Activated CD4-positive, alpha-beta memory T cell treated with anti-CD3 and anti-CD28 coated beads for 36 hours (primary cell): Measurements from ENCODE around the gene FAM240B. TPM values are rescaled to one million over a fixed set of nuclear protein-coding genes. Genes with fewer than 3 reads are reported as not detected.

Source experiments
- CTCF ChIA-PET: fragments of 350-600 bp; sonication (Branson Sonifier 250); formaldehyde crosslinking; loops from one replicate; lab custom pipeline; 2021; ENCODE audit warnings: antibody characterized with exemption, inconsistent platforms; lab: Charles Lee
- POLR2A ChIA-PET: fragments of 350-600 bp; sonication (Branson Sonifier 250); formaldehyde crosslinking; loops from one replicate; lab custom pipeline; 2021; ENCODE audit warnings: antibody characterized with exemption; lab: Charles Lee
- DNase-seq: peaks from one replicate; pipeline ENCODE4 v3.0.0-alpha.2; 2020
- H3K27ac Mint-ChIP-seq: one replicate; pipeline ENCODE4 v1.8.0; 2021; ENCODE audit warnings: mixed read lengths
- H3K27me3 Mint-ChIP-seq: one replicate; pipeline ENCODE4 v1.8.0; 2021; ENCODE audit warnings: mixed read lengths
- H3K36me3 Mint-ChIP-seq: one replicate; pipeline ENCODE4 v1.8.0; 2021; ENCODE audit warnings: mixed read lengths
- H3K4me1 Mint-ChIP-seq: one replicate; pipeline ENCODE4 v1.8.0; 2021; ENCODE audit warnings: low read depth, mixed read lengths
- H3K4me3 Mint-ChIP-seq: one replicate; pipeline ENCODE4 v1.8.0; 2021; ENCODE audit warnings: mild to moderate bottlenecking, mixed read lengths
- H3K9me3 Mint-ChIP-seq: one replicate; pipeline ENCODE4 v1.8.0; 2021; ENCODE audit warnings: mixed read lengths
- intact Hi-C: fragments of 100-400 bp; cut with micrococcal nuclease; formaldehyde crosslinking; loops from one replicate; pipeline ENCODE4 v1.15.1; 2023
- total RNA-seq, 2 experiments: library from RNA; stranded (reverse); gene quantifications; one replicate each; pipeline ENCODE4 v1.2.3, GENCODE V29; 2021

FAM240B gene
- total RNA-seq, 2 experiments from 2014 or later, result not detected

DNA sequence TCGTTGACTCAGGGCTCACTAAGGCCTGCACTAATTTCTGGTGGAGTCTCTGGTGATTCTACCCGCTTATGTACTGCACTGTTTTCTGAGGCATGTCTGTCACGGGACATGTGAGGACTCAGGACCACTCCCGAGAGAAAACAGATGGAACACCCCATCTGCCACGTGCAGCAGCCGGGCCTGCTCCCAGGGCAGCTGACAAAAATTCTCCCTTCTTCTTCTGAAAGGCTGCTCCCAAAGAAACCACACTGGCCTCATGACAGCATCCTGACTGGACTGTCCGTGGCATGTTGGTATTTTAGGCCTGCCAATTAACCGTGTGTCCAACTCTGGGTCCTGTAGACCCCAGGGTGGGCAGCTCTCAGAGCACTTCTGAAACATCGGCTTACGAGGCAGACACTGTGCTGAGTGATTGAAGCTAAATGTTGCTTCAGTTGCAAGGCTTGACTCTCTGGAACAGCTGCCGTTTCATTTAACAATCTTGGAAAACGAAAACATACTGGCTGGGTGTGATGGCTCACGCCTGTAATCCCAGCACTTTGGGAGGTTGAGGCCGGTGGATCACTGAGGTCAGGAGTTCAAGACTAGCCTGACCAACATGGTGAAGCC lies 39.0 kb downstream of the FAM240B start:
- no peak for DNase-seq
- intact Hi-C loops, result no loop called here
- H3K4me3 Mint-ChIP-seq, result no peak overlapping the region
- POLR2A ChIA-PET, result no interaction called here
- H3K36me3 Mint-ChIP-seq, result no peaks in the 10 kb centered on the region
- CTCF ChIA-PET, result no interaction called here
- no peak overlapping the region for H3K27ac Mint-ChIP-seq
- no peaks in the 10 kb centered on the region for H3K4me1 Mint-ChIP-seq
- peaks cover 5% of the 10 kb centered on the region for H3K27me3 Mint-ChIP-seq
- H3K9me3 Mint-ChIP-seq, result no peaks in the 10 kb centered on the region

DNA sequence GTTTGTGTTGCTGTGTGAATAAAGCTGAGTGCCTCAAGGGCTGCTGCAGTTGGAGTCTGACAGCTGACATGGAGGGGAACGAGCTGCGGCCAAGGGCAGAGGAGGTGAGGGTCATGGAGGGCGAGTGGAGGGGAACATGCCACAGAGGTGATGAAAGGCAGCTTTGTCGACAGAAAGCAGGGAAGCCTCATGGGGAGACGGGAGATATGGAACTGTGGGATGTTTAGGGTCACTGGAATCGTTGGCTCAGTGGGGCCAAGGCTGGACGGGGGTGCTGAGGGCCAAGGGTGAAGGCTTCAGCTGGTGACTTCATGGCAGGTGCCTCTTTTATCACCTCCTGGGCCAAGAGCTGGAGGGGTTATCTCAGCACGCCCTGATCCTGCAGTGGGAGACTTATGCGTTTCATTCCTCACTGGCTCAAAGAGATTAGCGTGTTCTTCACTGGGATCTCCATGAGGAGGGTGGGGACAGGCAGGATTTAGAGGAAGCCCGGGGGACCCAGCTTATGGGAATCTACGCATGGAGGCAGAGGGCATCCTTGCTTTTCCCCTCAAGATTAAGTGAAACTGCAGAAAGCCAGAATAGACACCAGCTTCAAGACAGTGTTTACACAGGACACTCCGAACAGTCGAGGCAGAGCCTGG lies 42.2 kb downstream of the FAM240B start:
- DNase-seq, result no peak
- peaks cover 2% of the 10 kb centered on the region for H3K27me3 Mint-ChIP-seq
- ChIA-PET POLR2A (no interaction called here), CTCF (no interaction called here)
- H3K27ac Mint-ChIP-seq, result no peak overlapping the region
- H3K9me3 Mint-ChIP-seq, result no peaks in the 10 kb centered on the region
- H3K4me3 Mint-ChIP-seq, result no peak overlapping the region
- no peaks in the 10 kb centered on the region for H3K4me1 Mint-ChIP-seq
- no peaks in the 10 kb centered on the region for H3K36me3 Mint-ChIP-seq
- intact Hi-C loops, result no loop called here

GRCh38 chr9:38675831-38676230 lies 44.1 kb downstream of the FAM240B start:
- no peak overlapping the region for H3K27ac Mint-ChIP-seq
- CTCF ChIA-PET, result interaction anchor here (1.3 kb wide), 1 partner anchor 9 kb away, joined by 3 read pairs; no protein-coding TSS in a partner anchor
- DNase-seq, result no peak
- H3K9me3 Mint-ChIP-seq, result no peaks in the 10 kb centered on the region
- H3K36me3 Mint-ChIP-seq, result no peaks in the 10 kb centered on the region
- H3K4me1 Mint-ChIP-seq, result peaks cover 6% of the 10 kb centered on the region
- H3K4me3 Mint-ChIP-seq, result no peak overlapping the region
- intact Hi-C loops, result no loop called here
- POLR2A ChIA-PET, result no interaction called here
- peaks cover 2% of the 10 kb centered on the region for H3K27me3 Mint-ChIP-seq

GRCh38 chr9:38675211-38675610 lies 44.7 kb downstream of the FAM240B start:
- Mint-ChIP-seq H3K36me3 (no peaks in the 10 kb centered on the region), H3K27me3 (peaks cover 2% of the 10 kb centered on the region), H3K4me1 (peaks cover 6% of the 10 kb centered on the region), H3K27ac (no peak overlapping the region), H3K4me3 (no peak overlapping the region), H3K9me3 (no peaks in the 10 kb centered on the region)
- DNase-seq, result no peak
- intact Hi-C loops, result no loop called here
- ChIA-PET CTCF (interaction anchor here (1.3 kb wide), 1 partner anchor 10 kb away, joined by 3 read pairs; no protein-coding TSS in a partner anchor), POLR2A (no interaction called here)

DNA sequence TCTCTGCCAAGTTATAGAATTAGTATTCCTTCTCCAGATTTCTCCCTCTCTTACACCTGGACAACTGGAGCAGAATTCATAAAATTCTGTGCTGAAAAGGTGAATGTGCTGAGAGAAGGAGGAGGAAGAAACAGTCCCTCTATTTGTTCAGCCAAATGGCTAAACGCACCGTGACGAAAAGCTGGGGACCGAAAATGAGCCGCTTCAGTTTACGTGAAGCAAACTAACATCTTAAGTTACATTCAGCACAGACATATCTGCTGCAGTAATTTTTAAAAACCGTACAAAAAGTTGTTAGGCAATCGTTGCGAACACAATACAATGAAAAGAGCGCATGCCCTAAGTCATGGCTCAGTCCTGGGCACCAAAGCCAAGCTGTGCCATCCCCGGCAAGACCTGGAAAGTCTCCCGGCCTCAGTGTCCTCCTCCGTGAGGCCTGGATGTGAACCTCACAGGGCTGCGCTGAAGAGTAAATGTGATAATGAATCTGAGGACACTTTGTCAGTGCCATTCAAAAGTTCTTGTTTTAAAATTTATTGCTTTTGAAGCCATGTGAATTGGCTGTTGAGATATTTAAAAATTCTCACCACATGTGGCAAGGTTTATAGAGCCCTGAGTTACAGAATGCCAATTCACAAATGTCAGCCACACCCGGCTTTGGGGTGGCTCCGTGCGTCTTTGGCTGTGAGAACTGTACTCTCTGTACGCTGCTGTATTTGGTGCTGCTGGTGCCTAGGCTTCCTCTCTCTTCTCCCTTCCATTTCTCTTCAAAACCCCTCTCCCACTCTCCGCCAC lies 46.3 kb downstream of the FAM240B start:
- peaks cover 6% of the 10 kb centered on the region for H3K4me1 Mint-ChIP-seq
- no peak overlapping the region for H3K27ac Mint-ChIP-seq
- intact Hi-C loops, result no loop called here
- no peaks in the 10 kb centered on the region for H3K9me3 Mint-ChIP-seq
- H3K4me3 Mint-ChIP-seq, result no peak overlapping the region
- peaks cover 2% of the 10 kb centered on the region for H3K27me3 Mint-ChIP-seq
- ChIA-PET CTCF (interaction anchor here (1.4 kb wide), 1 partner anchor 256 kb away, joined by 3 read pairs; no protein-coding TSS in a partner anchor), POLR2A (no interaction called here)
- DNase-seq, result no peak
- no peaks in the 10 kb centered on the region for H3K36me3 Mint-ChIP-seq

DNA sequence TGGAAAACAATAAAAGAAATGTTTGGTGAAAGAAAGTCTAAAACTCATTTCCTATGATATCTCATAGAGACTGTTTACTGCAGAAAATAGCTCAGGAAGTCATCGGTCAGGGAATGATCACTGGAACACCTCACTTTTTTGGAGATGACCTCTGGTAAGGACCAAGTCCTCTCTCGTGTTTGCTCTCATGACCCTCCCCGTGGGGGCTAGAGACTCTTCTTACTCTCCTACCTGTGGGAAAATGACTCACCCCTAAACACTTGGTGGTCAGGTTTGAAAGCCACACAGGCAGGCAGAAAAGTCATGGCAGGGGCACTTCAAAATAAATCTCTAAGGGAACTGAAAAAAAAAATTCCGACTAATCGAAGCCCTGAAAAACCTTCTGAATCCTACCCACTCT lies 48.2 kb downstream of the FAM240B start:
- no peaks in the 10 kb centered on the region for H3K27me3 Mint-ChIP-seq
- intact Hi-C loops, result loop anchor here (1.0 kb wide), 1 partner anchor 50 kb away; no protein-coding TSS in a partner anchor
- POLR2A ChIA-PET, result no interaction called here
- no peak overlapping the region for H3K27ac Mint-ChIP-seq
- H3K36me3 Mint-ChIP-seq, result no peaks in the 10 kb centered on the region
- no peak overlapping the region for H3K4me3 Mint-ChIP-seq
- no peaks in the 10 kb centered on the region for H3K9me3 Mint-ChIP-seq
- CTCF ChIA-PET, result interaction anchor here (1.0 to 1.5 kb wide), 3 partner anchors 51 to 758 kb away, joined by 3 to 8 read pairs (median 5); partner anchors contain the start of gene ANKRD18A
- DNase-seq, result no peak
- peaks cover 6% of the 10 kb centered on the region for H3K4me1 Mint-ChIP-seq

- Mint-ChIP-seq H3K27ac (no peak overlapping the region), H3K36me3 (no peaks in the 10 kb centered on the region), H3K27me3 (no peaks in the 10 kb centered on the region), H3K9me3 (no peaks in the 10 kb centered on the region), H3K4me1 (peaks cover 6% of the 10 kb centered on the region), H3K4me3 (no peak overlapping the region)
- ChIA-PET POLR2A (no interaction called here), CTCF (interaction anchor here (1.5 kb wide), 1 partner anchor 51 kb away, joined by 5 read pairs; the partner anchor contains the start of gene ANKRD18A)
- no peak for DNase-seq
- intact Hi-C loops, result no loop called here
These were observed 48.6 kb downstream of the FAM240B start for GRCh38 chr9:38671372-38671731.

GRCh38 chr9:38670542-38671371 lies 49.2 kb downstream of the FAM240B start:
- CTCF ChIA-PET, result interaction anchor here (1.5 kb wide), 1 partner anchor 50 kb away, joined by 5 read pairs; the partner anchor contains the start of gene ANKRD18A
- POLR2A ChIA-PET, result no interaction called here
- Mint-ChIP-seq H3K4me1 (peaks cover 6% of the 10 kb centered on the region), H3K27me3 (peaks cover 2% of the 10 kb centered on the region), H3K27ac (no peak overlapping the region), H3K36me3 (no peaks in the 10 kb centered on the region), H3K4me3 (no peak overlapping the region), H3K9me3 (no peaks in the 10 kb centered on the region)
- no peak for DNase-seq
- intact Hi-C loops, result no loop called here

DNA sequence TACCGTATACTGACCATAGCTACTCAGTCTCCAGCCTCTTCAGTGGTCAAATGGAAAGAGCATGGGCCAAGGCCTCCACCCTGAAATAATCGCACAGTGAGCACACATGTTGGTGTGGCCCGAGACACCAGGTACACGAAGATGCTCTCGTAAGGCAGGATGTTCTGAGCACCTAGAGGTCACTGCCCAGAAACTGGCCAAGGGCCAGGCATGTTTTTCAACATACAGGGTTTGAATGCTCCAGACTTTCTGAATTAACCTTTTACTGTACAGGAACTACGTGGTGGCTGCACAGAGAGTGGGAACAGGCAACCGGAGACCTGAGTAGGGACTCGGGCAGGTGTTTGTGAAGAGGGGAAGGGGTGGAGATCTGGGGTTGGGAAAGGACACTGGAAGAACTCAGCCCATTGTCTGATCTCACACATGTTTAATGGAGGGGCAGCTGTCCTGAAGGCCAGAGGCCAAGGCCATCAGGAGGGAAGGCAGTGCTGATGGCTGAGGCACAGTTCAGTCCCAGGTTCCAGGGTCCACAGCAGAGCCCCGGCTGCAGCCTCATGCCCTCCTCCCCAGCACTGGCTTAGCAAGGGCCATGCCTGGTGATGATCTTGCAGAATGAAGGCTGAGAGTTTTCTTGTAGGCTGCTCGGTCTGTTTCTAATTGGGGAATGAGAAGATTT lies 51.0 kb downstream of the FAM240B start:
- intact Hi-C loops, result no loop called here
- Mint-ChIP-seq H3K4me1 (peaks cover 6% of the 10 kb centered on the region), H3K4me3 (no peak overlapping the region), H3K9me3 (no peaks in the 10 kb centered on the region), H3K36me3 (no peaks in the 10 kb centered on the region), H3K27me3 (peaks cover 4% of the 10 kb centered on the region), H3K27ac (no peak overlapping the region)
- CTCF ChIA-PET, result no interaction called here
- DNase-seq, result no peak
- POLR2A ChIA-PET, result no interaction called here

DNA sequence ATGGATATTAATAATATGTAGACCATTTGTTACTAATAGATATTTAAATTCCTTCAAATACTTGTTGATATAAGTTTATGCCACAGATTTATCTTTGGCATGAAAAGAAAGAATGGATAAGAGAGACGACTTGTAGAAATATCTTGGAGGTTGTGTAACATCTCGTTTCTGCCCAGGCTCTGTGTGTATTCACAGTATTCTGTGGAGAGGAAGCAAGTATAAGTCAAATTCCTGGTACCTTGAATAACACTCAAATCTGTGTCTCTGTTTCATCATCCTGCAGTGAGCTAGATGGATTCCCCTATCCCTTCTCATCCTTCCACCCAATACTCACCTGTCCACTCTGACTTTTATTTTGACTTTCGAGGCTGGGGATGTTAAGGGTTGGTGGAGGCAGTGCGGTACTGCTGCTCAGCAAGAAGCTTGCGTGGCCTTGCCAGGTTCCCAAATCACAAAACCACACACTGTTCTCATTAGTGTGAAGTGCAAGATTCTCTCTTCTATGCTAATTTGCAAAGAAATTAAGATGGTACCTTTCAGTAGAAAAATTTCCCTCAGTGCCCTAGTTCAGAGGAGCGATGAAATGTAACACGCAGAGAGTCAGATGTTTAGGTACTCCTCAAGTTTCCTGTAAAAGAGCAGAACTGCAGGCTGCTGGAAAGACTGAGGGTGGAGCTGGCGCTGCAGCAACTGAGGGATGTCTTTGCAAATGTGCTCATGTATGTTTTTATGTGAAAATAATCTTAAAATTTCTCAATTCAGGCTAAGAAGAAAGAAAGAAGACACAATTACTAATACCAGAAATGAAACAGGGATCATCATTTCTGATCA lies 57.0 kb downstream of the FAM240B start:
- intact Hi-C loops, result no loop called here
- CTCF ChIA-PET, result no interaction called here
- Mint-ChIP-seq H3K36me3 (no peaks in the 10 kb centered on the region), H3K4me1 (no peaks in the 10 kb centered on the region), H3K9me3 (no peaks in the 10 kb centered on the region), H3K27me3 (peaks cover 12% of the 10 kb centered on the region), H3K4me3 (no peak overlapping the region), H3K27ac (no peak overlapping the region)
- POLR2A ChIA-PET, result no interaction called here
- DNase-seq, result no peak

DNA sequence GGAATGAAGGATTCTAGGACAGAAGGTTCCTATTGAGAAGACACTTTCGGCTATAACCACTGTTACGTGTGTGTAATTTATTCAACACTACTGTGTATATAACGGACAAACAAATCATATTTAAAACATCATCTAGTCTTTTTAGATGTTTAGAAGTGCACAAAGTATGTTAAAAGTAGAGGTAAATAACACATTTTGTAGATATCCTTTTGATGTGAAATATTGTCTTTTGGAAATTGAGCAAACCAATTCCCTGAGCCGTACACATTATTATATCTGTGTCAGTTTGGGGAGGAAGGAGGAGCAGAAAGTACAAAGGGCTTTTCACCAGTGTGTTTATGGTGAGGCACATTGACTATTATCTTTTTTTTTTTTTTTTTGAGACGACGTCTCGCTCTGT lies 60.4 kb downstream of the FAM240B start:
- H3K4me3 Mint-ChIP-seq, result no peak overlapping the region
- no peaks in the 10 kb centered on the region for H3K36me3 Mint-ChIP-seq
- POLR2A ChIA-PET, result no interaction called here

More for the DNA sequence above, 60.4 kb downstream of the FAM240B start:
- CTCF ChIA-PET, result no interaction called here
- Mint-ChIP-seq H3K27me3 (peaks cover 19% of the 10 kb centered on the region), H3K27ac (no peak overlapping the region), H3K9me3 (no peaks in the 10 kb centered on the region), H3K4me1 (no peaks in the 10 kb centered on the region)
- intact Hi-C loops, result no loop called here
- DNase-seq, result no peak
